Right ventricle myocardium inferior (tissue), 1 donor: ENCODE data around the gene C19orf73. TPM values are rescaled to one million over a fixed set of nuclear protein-coding genes. Genes with fewer than 3 reads are reported as not detected.

Source experiments
- ATAC-seq: fragments of 200-7000 bp; cut with Tn5 transposase; one replicate; pipeline ENCODE4 v1.9.1; 2020; ENCODE audit warnings: mild to moderate bottlenecking, moderate library complexity
- DNase-seq: peaks from one replicate; pipeline ENCODE4 v3.0.0; 2021; ENCODE audit errors: missing footprints
- intact Hi-C: fragments of 100-400 bp; cut with DNase I; formaldehyde crosslinking; loops from one replicate; pipeline ENCODE4 v1.11.0; 2022
- long read RNA-seq: library from polyadenylated mRNA; unstranded; transcript quantifications from one replicate; pipeline ENCODE4 v2.0.0, GENCODE V29; 2021
- total RNA-seq: library from RNA; stranded (reverse); fragmentation: NEBNext Ultra II Directional; extraction: Animal tissue kit (Norgen Biotek cat#: 25700); gene quantifications from one replicate; pipeline ENCODE4 v1.2.1, GENCODE V29; 2021
- donor health status: DM: no; HTN: yes; CAD: no; lungs with severe emphysema.

C19orf73 gene
- 1.8 TPM for total RNA-seq
- long read RNA-seq = 0 reads

- ATAC-seq (peak; percentile 93), DNase-seq (peak; percentile 96)
- intact Hi-C loops = loop anchor here (2.0 kb wide), 1 partner anchor 30 kb away; no protein-coding TSS in a partner anchor
Observed at GRCh38 chr19:49118565-49119410, at the start of gene C19orf73. Gene C19orf73, minus strand, starts transcription at chr19:49119143. Its CDS starts 121 bp downstream, at chr19:49119022.

DNA sequence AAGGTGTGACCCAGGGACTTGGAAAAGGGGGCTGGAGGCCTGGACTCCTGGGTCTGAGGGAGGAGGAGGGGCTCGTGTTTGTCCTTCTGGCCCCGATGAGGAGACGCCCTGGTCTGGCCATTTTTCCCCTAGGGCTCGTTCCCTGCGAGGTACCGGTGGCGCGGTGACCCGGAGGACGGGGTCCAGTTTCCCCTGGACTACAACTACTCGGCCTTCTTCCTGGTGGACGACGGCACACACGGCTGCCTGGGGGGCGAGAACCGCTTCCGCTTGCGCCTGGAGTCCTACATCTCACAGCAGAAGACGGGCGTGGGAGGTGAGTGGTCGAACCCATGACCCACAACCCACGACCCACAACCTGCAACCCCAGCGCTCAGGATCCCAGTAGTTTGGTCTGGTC lies 49.5 kb upstream of the C19orf73 start:
- intact Hi-C loops = no loop called here
- ATAC-seq (no peak), DNase-seq (peak; percentile 64)

- ATAC-seq (no peak), DNase-seq (no peak)
- intact Hi-C loops = no loop called here
Observed at GRCh38 chr19:49167857-49168409, 49.0 kb upstream of the C19orf73 start.

DNA sequence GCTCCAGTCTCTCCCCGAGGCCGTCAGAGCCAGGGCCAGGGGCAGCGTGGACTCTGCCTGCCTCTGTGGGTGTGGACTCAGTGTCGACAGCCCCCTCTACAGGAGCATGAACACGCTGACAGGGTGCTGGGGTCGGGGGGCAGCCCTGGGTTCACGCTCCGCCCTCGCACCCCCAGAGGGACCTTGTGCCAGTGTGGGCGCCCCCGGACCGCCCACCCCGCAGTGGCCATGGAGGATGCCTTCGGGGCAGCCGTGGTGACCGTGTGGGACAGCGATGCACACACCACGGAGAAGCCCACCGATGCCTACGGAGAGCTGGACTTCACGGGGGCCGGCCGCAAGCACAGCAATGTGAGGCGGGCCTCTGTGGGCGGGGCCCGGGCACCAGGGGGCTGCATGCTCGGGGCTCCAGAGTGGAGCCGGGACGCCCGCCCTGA lies 46.9 kb upstream of the C19orf73 start:
- peak; percentile 55 for DNase-seq
- ATAC-seq = peak; percentile 33
- intact Hi-C loops = no loop called here

DNA sequence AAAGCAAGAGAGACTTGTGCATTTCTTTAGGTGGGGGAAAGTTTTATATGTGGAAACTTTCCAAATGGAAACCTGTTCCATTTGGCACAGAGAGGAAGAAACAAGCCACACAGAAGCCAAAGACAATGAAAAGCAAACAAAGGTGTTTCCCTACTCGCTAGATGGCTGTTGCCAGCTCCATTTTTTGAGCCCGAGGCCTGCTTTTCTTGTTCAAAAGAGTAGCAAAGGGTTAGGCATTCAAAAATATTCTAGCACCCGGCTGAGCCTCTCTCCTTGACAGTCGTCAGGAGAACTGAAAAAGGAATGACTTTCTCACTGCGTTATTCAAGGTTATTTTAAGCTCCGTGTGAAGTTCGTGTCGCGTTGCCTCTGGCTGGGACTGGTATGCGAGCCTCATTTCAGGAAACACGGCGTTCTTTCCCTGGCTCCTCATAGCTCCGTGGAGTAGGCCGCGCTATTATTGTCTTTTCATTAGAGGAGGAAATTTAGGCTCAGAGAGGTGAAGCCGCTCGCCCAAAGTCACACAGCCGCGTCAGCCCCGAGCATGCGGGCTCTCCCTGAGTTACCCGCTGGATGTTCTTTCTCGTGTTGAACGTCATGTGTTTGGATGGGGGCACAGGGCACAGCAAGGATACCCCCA lies 46.3 kb upstream of the C19orf73 start:
- intact Hi-C loops = no loop called here
- DNase-seq (peak; percentile 66), ATAC-seq (peak; percentile 89)

DNA sequence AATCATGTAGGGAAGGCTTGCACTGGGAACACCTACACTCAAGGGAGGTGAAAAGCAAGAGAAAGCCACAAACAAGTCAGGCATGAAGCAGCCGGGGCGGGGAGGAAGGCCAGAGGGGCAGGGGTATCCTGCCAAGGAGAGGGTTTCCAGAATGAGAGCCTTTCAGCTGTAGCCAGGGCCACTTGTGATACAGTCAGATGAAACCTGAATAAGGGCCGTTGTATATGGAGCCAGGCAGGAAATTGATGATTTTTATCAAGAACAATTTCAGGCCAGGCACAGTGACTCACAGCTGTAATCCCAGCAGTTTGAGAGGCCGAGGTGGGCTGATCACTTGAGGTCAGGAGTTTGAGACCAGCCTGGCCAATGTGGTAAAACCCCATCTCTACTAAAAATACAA lies 43.0 kb upstream of the C19orf73 start:
- DNase-seq = no peak

GRCh38 chr19:49160450-49161189 lies 41.7 kb upstream of the C19orf73 start:
- intact Hi-C loops = no loop called here
- DNase-seq (no peak), ATAC-seq (no peak)

More for the DNA sequence above, 43.0 kb upstream of the C19orf73 start:
- ATAC-seq = no peak
- intact Hi-C loops = no loop called here

- ATAC-seq (peak; percentile 86), DNase-seq (peak; percentile 96)
- intact Hi-C loops = no loop called here
Observed at GRCh38 chr19:49157445-49158224, 38.7 kb upstream of the C19orf73 start, which contains the start of gene TRPM4. Gene TRPM4, plus strand, starts transcription at chr19:49157792. Its CDS starts 75 bp downstream, at chr19:49157867.

- intact Hi-C loops = no loop called here
- DNase-seq = peak; percentile 75
- peak; percentile 67 for ATAC-seq
Observed at GRCh38 chr19:49155820-49156346, 36.9 kb upstream of the C19orf73 start.

DNA sequence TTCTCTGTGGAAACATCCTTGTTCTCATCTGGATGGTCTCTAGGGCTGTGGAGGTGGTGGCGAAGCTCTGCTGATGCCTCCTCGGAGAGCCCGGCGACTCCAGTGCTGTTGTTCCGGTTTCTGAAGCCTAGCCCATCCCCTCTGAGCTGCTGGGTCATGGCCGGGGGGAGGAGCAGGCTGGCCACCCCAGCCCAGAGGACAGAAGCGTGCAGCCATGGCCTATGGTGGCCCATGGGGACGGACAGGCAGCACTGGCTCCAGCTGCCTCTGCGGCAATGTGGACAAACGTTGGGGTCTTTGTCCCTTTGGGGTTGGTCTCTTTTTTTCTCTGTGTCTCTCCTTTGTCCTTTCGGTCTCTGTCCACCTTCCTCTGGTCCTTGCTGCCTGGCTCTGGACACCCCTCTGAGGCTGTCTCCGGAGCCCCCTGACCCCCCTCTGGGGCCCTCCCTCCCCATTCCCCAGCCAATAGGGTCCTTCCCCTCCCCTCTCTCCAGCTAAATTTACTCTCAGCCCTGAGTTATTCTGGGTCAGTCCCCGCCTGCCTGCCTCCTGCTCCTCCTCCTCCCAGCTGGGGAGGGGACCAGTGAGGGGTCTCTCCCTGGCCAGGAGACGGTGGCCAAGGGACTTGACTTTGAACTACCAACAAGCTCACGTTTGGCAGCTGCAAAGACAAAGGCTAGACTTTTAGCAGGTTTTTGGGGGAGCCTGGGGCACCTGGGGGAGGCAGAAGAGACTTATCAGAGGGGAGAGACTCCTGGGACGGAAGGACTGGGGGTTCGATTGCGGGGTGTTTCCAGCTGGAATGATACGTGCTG lies 36.3 kb upstream of the C19orf73 start, which contains the start of gene HRC:
TSS of gene HRC (minus strand) at position 392 of the 815 bp plus-strand sequence. CDS start at position 233, 159 bp downstream.
- intact Hi-C loops = no loop called here
- DNase-seq (peak; percentile 83), ATAC-seq (peak; percentile 70)

- no peak for ATAC-seq
- no peak for DNase-seq
- intact Hi-C loops = no loop called here
Observed at GRCh38 chr19:49154279-49154678, 35.3 kb upstream of the C19orf73 start.

- no peak for DNase-seq
- no peak for ATAC-seq
- intact Hi-C loops = no loop called here
Observed at GRCh38 chr19:49153167-49153809, 34.3 kb upstream of the C19orf73 start.

GRCh38 chr19:49152119-49152550 lies 33.2 kb upstream of the C19orf73 start:
- DNase-seq = no peak
- intact Hi-C loops = no loop called here
- ATAC-seq = no peak

DNA sequence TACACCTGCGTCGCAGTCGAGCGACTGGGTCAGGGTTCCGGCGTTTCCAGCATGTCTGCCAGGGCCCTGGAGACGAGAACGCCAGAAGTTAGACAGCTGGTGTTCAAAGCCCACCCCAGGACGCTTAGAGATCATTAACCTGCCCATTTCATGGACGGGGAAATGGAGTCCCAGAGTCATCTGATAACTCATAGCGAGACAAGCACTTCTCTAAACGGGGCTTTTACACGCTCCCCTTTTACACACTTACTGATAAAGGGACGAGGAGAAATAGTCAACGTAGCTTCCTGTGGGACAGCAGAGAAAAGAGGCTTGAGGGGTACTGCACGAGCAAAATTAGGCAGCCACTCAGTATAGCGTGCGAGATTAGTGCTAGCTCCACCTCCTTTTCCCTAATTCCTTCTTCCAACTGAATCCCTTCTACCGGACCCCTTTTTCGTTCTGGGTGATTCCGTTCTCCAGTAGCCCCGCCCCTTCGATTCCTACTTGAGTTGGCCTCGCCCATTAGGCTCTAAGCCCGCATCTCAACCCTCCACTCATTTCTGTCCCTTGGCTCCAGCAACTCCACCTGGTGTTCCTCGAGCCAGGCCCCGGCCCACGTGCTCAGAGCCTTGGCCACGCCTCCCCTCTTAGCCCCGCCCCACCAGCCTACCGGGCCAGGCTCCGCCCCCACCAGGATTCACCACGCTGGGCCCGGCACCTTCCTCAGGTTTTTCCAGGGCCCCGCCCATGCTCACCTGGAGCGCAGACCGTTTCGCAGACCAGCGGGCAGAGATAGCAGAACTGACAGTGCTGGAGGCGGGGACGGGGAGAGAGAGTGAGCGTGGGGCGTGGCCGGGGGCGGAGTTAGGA lies 32.5 kb upstream of the C19orf73 start:
- ATAC-seq = no peak
- intact Hi-C loops = no loop called here
- peak; percentile 74 for DNase-seq

- intact Hi-C loops = no loop called here
- ATAC-seq (no peak), DNase-seq (no peak)
Observed at GRCh38 chr19:49150944-49151243, 32.0 kb upstream of the C19orf73 start.
